D721Med (cell line): Measurements from ENCODE around the gene IFNK.

Experiments
- DNase-seq: peaks from one replicate; pipeline ENCODE4 v3.0.0; 2011; ENCODE audit warnings: low spot score; ENCODE audit not compliant: insufficient read length
- FAIRE-seq: peaks from 2 replicates; lab custom pipeline; 2011; peaks lifted over from hg19 to GRCh38; lab: Jason Lieb, UNC
- TF ChIP-seq, protein P1 (sequence below): IDR thresholded peaks from 2 replicates; pipeline ENCODE4 v1.5.1; 2012; ENCODE audit warnings: mild to moderate bottlenecking, control low read depth; ENCODE audit not compliant: insufficient read depth; ENCODE audit errors: missing control alignments

Gene IFNK

GRCh38 chr9:27548055-27548741 lies 24.1 kb downstream of the IFNK start:
- FAIRE-seq (no peak), DNase-seq (no peak)
- TF ChIP-seq, protein P1, sequence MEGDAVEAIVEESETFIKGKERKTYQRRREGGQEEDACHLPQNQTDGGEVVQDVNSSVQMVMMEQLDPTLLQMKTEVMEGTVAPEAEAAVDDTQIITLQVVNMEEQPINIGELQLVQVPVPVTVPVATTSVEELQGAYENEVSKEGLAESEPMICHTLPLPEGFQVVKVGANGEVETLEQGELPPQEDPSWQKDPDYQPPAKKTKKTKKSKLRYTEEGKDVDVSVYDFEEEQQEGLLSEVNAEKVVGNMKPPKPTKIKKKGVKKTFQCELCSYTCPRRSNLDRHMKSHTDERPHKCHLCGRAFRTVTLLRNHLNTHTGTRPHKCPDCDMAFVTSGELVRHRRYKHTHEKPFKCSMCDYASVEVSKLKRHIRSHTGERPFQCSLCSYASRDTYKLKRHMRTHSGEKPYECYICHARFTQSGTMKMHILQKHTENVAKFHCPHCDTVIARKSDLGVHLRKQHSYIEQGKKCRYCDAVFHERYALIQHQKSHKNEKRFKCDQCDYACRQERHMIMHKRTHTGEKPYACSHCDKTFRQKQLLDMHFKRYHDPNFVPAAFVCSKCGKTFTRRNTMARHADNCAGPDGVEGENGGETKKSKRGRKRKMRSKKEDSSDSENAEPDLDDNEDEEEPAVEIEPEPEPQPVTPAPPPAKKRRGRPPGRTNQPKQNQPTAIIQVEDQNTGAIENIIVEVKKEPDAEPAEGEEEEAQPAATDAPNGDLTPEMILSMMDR: peak; percentile 57

DNA sequence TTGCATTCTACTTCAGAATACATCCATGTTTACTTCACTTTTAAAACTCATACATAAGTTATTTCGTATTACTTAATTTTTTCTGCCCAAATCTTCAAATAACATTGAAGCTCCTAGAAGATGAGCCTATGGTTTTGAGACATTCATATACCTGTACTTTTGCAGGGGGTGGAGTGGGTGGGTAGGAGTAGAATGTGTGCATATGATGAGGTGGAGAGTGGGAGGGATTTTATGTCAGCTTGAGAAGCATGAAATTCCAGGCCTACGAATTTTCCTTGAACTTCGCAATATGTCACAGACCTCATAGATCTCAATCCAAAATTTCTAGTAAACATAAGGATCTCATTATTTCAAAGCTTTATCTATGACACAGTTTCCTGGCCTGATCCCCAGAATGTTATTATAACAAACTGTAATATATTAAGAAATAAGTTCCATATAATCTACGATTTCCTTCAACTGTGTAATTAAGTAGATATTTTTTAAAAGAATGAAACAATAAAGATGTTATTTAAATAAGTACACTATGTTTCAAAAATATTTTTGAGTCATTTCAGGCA lies 25.2 kb downstream of the IFNK start:
- TF ChIP-seq, protein P1: no peak
- FAIRE-seq (no peak), DNase-seq (no peak)

DNA sequence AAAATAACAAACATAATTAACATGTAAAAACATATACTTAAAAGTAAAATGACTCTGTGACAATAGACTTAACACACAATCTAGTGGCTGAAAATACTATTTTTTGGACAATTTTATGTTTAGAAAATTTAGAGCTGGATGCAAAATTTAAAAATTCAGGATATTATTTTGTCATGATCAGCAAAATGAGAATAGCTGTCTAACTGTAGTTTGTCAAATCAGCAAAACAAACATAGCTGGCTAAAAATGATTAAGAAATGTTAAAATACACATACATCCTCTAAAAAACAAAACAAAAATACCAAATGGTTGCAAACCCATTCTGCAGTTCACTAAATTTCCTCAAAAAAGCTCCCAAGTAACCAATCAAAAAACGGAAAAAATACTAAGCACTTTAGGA lies 30.6 kb downstream of the IFNK start:
- TF ChIP-seq, protein P1: no peak
- DNase-seq: no peak
- FAIRE-seq: no peak

GRCh38 chr9:27556470-27556869 lies 32.4 kb downstream of the IFNK start:
- TF ChIP-seq, protein P1: no peak
- FAIRE-seq (no peak), DNase-seq (no peak)

GRCh38 chr9:27558307-27558706 lies 34.2 kb downstream of the IFNK start:
- TF ChIP-seq, protein P1: no peak
- no peak for DNase-seq
- FAIRE-seq: no peak

GRCh38 chr9:27560457-27560856 lies 36.4 kb downstream of the IFNK start:
- FAIRE-seq (peak; percentile 55), DNase-seq (no peak)
- TF ChIP-seq, protein P1: no peak

DNA sequence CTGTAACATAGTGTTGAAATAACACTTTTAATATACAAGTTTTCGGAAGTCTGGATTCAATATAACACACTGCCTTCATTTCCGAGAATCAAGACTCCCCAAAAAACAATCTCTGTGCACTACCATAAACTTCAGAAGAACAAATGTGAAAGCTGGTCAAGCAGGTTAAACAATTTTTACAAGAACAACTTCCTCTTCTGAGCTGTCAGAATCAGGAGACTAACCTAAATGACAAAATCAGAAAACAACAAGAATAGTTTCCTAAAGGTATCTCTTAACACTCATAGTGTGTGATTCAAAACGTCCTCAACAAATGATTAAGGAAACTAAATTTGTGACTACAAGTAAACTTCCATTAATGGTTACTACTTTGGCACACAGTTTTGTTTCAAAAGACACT lies 37.6 kb downstream of the IFNK start:
- FAIRE-seq (no peak), DNase-seq (no peak)
- TF ChIP-seq, protein P1: no peak
